M059J (cell line): ENCODE data around the gene MYLIP. TPM values are rescaled to one million over a fixed set of nuclear protein-coding genes. Genes with fewer than 3 reads are reported as not detected.
"Not testable (repeated sequence)": the region's sequence is repeated elsewhere in the genome, so short reads cannot be mapped to it uniquely, and the experiment has no call there.

Experiments used
- DNase-seq: peaks from one replicate; pipeline ENCODE4 v3.0.0-alpha.2; 2012; ENCODE audit warnings: low read depth
- total RNA-seq: library from RNA; depleted of rRNA; stranded (reverse); fragments of >200 nt; shearing (Covaris generic); gene quantifications from 2 replicates; pipeline ENCODE4 v1.2.3, GENCODE V29; 2014

MYLIP gene
- total RNA-seq, 1 experiment from 2014 or later, result 16.3 TPM

DNA sequence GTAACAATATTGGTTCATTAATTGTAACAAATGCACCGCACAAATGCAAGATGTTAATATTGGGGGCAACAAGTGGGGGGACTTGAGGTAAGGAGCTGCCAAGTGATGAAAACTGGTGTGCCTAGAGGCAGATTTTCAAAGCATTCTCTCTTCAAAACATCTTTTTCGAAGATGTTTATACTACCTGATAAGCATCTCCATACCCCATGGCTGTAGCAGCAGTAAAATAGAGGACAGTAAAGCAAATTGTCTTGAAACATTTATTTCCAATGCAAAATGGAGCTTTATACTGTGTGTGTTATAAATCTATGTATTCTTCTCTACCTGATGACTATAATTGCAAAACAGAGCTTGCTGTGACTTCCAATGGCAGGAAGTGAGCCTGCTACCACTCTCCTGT is 42.5 kb downstream of the MYLIP start:
- no peak for DNase-seq

DNA sequence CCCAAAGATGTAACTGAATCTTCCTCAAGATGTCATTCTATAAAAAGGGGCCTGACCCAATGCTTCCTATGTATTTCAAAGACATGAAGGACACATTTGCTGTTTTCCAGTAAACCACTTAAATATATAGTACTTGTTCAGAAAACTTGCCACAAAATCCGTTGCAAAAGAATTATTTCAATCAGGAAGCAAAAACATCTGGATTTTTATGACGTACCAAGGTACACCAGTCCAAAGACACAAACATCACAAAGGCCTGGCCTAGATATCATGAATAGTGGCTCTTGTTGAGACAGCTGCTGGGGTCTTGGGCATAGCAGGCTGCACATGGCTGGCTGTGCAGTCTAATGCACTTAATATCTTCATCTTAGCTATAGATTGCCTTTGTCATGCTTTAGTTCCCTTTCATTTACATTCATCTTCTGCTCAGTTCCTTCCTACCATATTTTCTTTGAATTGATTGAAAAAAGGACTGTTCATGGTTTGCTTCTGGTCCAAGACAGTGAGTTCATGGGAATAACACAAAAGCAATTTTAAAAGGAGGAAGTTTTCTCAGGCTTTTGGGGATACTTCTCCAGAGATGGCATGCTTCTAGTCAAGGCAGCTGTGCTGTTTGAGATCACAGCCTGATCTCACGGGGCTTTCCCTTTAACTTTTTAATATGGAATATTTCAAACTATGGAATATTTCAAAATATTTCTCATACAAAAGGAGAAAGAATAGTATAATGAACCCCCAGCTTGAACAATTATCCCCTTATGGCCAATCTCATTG is 44.5 kb downstream of the MYLIP start:
- no peak for DNase-seq

- DNase-seq, result no peak
These were observed 45.7 kb downstream of the MYLIP start for GRCh38 chr6:16174416-16175078.

DNA sequence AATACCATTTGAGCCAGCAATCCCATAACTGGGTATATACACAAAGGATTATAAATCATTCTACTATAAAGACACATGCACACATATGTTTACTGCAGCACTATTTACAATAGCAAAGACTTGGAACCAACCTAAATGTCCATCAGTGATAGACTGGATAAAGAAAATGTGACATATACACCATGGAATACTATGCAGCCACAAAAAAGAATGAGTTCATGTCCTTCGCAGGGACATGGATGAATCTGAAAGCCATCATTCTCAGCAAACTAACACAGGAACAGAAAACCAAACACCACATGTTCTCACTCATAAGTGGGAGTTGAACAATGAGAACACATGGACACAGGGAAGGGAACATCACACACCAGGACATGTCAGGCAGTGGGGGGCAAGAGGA is 47.7 kb downstream of the MYLIP start:
- not testable (repeated sequence) for DNase-seq

DNA sequence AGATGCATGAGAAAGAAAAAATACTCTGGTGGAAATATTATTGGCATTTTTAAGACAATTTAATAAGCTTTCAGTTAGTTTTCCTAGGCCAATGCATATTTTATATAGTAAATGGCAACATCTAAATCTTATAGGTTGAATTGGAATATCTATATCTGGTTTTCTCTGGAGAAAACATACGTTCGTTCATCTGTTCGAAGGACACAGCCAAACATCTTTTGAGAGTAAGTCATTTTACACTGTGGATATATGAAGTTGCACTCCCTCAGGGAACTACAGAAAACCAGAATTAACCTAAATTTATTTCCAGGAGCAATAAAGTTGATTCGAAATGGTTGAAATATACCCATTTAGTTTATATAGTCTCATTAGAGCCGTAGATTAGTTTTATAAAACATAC is 49.0 kb downstream of the MYLIP start:
- DNase-seq, result no peak

DNA sequence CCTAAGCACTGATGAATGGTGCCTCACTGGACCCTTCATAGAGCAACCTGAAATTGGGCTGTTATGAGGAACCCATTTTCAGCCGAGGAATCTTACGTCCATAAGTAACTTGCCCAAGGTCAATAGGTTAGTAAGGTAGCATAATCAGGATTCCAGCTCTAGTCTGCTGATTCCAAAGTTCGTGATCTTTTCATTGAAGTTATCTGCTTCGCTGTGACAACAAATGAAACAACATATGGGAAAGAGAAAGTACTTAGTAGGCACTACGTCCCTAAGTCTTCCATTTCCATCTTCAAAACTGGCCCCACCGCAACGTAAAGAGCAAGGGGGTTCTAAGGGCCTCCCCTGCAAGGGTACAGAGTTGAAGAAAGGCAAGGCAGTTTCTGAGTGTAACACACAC is 49.5 kb downstream of the MYLIP start:
- DNase-seq, result no peak

GRCh38 chr6:16179063-16179462 is 50.2 kb downstream of the MYLIP start:
- DNase-seq, result no peak

DNA sequence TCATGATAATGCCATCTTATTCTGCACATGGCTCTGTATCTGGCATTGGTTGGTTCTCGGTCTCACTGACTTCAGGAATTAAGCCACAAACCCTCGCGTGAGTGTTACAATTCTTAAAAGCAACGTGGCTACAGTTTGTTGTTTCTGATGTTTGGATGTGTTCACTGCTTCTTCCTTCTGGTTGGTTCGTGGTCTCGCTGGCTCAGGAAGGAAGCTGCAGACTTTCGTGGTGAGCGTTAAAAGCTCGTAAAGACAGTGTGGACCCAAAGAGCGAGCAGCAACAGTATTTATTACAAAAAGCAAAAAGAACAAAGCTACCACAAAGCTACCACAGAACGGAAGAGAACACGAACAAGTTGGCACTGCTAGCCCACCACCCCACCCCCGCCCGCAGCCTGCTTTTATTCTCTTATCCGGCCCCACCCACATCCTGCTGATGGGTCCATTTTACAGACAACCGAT is 51.1 kb downstream of the MYLIP start:
- no peak for DNase-seq

- no peak for DNase-seq
These were observed 52.0 kb downstream of the MYLIP start for GRCh38 chr6:16180696-16181438.

GRCh38 chr6:16181439-16182297 is 52.8 kb downstream of the MYLIP start:
- peak; percentile 29 for DNase-seq

DNA sequence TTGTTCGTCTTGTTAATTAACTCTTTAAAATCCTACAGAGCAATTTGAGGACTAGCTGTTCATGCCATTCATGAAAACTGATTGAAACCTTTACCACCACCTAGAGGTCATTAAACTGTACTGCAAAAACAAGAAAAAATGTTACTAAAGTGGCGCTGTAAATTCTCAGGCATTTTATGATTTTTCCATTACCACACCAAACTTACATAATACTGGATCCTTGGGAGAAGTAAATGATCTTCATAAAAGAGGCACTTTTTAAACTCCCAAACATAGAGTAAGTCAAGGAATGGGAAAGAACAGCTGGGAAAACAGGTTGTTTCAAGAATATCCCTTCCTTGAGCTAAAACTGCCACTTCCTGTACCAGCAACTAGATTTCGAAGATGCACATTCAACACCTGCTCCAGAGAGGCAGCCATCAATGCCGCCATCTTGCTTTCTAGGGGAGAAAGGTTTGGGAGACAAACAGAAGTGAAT is 54.3 kb downstream of the MYLIP start:
- peak; percentile 56 for DNase-seq

GRCh38 chr6:16184129-16184528 is 55.2 kb downstream of the MYLIP start:
- peak; percentile 72 for DNase-seq

- DNase-seq, result no peak
These were observed 55.7 kb downstream of the MYLIP start for GRCh38 chr6:16184551-16184950.

- no peak for DNase-seq
These were observed 58.3 kb downstream of the MYLIP start for GRCh38 chr6:16187176-16187575.

DNA sequence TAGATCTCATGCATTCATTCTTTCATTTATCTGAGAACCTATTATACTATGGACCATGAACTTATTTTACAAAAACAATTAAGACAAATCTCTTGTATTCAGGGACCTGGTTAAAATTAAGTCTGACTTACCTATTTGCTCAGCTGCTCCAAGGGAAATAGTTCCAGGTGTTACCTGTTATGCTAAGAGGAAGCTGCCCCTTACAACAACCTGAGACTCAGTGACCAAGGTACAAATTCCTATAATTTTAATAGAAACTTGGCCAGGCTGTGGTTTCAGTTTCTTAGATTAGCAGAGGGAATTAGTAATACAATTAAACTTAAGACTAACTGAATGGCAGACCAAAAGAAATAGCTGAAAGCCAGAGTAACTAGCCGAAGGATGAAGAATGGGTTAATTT is 61.3 kb downstream of the MYLIP start:
- no peak for DNase-seq

- no peak for DNase-seq
These were observed 67.5 kb downstream of the MYLIP start for GRCh38 chr6:16196260-16196983.

- DNase-seq, result no peak
These were observed 68.2 kb downstream of the MYLIP start for GRCh38 chr6:16196984-16197546.
